Breast epithelium (tissue), 4 donors: ENCODE data around the gene SS18L1. TPM values are rescaled to one million over a fixed set of nuclear protein-coding genes. Genes with fewer than 3 reads are reported as not detected.

Source experiments
- DNase-seq, 2 donors: peaks; one replicate each; pipeline ENCODE4 v3.0.0-alpha.2; 2019; ENCODE audit warnings: low spot score in 2 of 2
- H3K27ac ChIP-seq, 2 donors: fragments of 200-600 bp; sonication (generic) in 1 of 2; one replicate each; pipeline ENCODE4 v1.5.1; 2016 to 2019; ENCODE audit warnings: mild to moderate bottlenecking in 1 of 2
- H3K27me3 ChIP-seq, 2 donors: fragments of 200-600 bp; sonication (generic) in 1 of 2; one replicate each; pipeline versions ENCODE4 v1.5.1 to v1.6.0; 2017 to 2019; ENCODE audit warnings: control low read depth in 1 of 2, mild to moderate bottlenecking in 1 of 2
- H3K36me3 ChIP-seq: fragments of 200-600 bp; one replicate; pipeline ENCODE4 v1.5.1; 2019
- H3K4me1 ChIP-seq, 2 donors: fragments of 200-600 bp; sonication (generic); one replicate each; pipeline ENCODE4 v1.5.1; 2016 to 2019; ENCODE audit warnings: control low read depth in 1 of 2
- H3K4me3 ChIP-seq, 3 donors: fragments of 200-600 bp; sonication (generic); 1 replicate in 2 of 3; 2 replicates in 1 of 3; pipeline ENCODE4 v1.5.1; 2016 to 2019; ENCODE audit warnings: mild to moderate bottlenecking in 3 of 3, moderate library complexity in 2 of 3
- H3K9me3 ChIP-seq, 2 donors: fragments of 200-600 bp; sonication (generic) in 1 of 2; one replicate each; pipeline ENCODE4 v1.5.1; 2016 to 2019; ENCODE audit warnings: control low read depth in 1 of 2
- CTCF ChIP-seq, 3 donors: fragments of 450-650 bp; IDR thresholded peaks; one replicate each; pipeline ENCODE4 v1.5.1; 2016 to 2017; ENCODE audit warnings: antibody characterized with exemption in 3 of 3, mild to moderate bottlenecking in 3 of 3, moderate library complexity in 3 of 3
- POLR2A ChIP-seq: fragments of 450-650 bp; IDR thresholded peaks from one replicate; pipeline ENCODE4 v1.6.1; 2016; ENCODE audit warnings: antibody characterized with exemption, mild to moderate bottlenecking, moderate library complexity
- POLR2AphosphoS5 ChIP-seq, 3 donors: sonication (generic); formaldehyde crosslinking; IDR thresholded peaks; one replicate each; pipeline ENCODE4 v1.6.1; 2017; ENCODE audit warnings: antibody characterized with exemption in 3 of 3
- intact Hi-C: fragments of 100-400 bp; cut with DNase I; formaldehyde crosslinking; loops from one replicate; pipeline ENCODE4 v1.15.1; 2023; ENCODE audit warnings: low total_unique reads
- total RNA-seq, 3 donors: library from RNA; depleted of rRNA; stranded (reverse); fragments of >200 nt; gene quantifications; one replicate each; pipeline ENCODE4 v1.1.0, GENCODE V29; 2016

SS18L1 gene
- total RNA-seq, 3 donors from 2014 or later, result 12.5 to 18.4 (median 14.4) TPM

- no peaks in the 10 kb centered on the region for H3K4me1 ChIP-seq
- H3K9me3 ChIP-seq, result no peaks in the 10 kb centered on the region
- peaks cover 6 to 25% of the 10 kb centered on the region in 2 donors for H3K27me3 ChIP-seq
- H3K27ac ChIP-seq, result no peak overlapping the region
- no peaks in the 10 kb centered on the region for H3K36me3 ChIP-seq
- no peak overlapping the region for H3K4me3 ChIP-seq
- DNase-seq, result no peak
- TF ChIP-seq CTCF (IDR thresholded peaks at IDR 0.05) (no peak), POLR2A (no peak), POLR2AphosphoS5 (IDR thresholded peaks at IDR 0.05) (no peak)
- intact Hi-C loops, result no loop called here
These were observed 64.7 kb downstream of the SS18L1 start for GRCh38 chr20:62208061-62208794.

GRCh38 chr20:62208795-62209755, 65.5 kb downstream of the SS18L1 start:
- no peak overlapping the region for H3K27ac ChIP-seq
- intact Hi-C loops, result no loop called here
- no peak overlapping the region for H3K4me3 ChIP-seq

GRCh38 chr20:62209850-62210495, 66.4 kb downstream of the SS18L1 start:
- H3K27ac ChIP-seq, result no peak overlapping the region
- no peak overlapping the region for H3K4me3 ChIP-seq
- H3K9me3 ChIP-seq, result no peaks in the 10 kb centered on the region
- TF ChIP-seq POLR2AphosphoS5 (IDR thresholded peaks at IDR 0.05) (no peak), POLR2A (no peak), CTCF (IDR thresholded peaks at IDR 0.05) (no peak)
- no peaks in the 10 kb centered on the region for H3K36me3 ChIP-seq
- peaks cover 6 to 39% of the 10 kb centered on the region in 2 donors for H3K27me3 ChIP-seq
- no peak for DNase-seq
- H3K4me1 ChIP-seq, result no peaks in the 10 kb centered on the region
- intact Hi-C loops, result no loop called here

More at GRCh38 chr20:62208795-62209755, 65.5 kb downstream of the SS18L1 start:
- Histone ChIP-seq H3K36me3 (no peaks in the 10 kb centered on the region), H3K27me3 (peaks cover 6 to 30% of the 10 kb centered on the region in 2 donors), H3K9me3 (no peaks in the 10 kb centered on the region), H3K4me1 (no peaks in the 10 kb centered on the region)
- DNase-seq, result no peak
- TF ChIP-seq CTCF (IDR thresholded peaks at IDR 0.05) (no peak), POLR2A (no peak), POLR2AphosphoS5 (IDR thresholded peaks at IDR 0.05) (no peak)

GRCh38 chr20:62210496-62210855, 66.9 kb downstream of the SS18L1 start:
- no peaks in the 10 kb centered on the region for H3K9me3 ChIP-seq
- TF ChIP-seq POLR2AphosphoS5 (IDR thresholded peaks at IDR 0.05) (no peak), CTCF (IDR thresholded peaks at IDR 0.05) (no peak), POLR2A (no peak)
- intact Hi-C loops, result no loop called here
- H3K4me1 ChIP-seq, result no peaks in the 10 kb centered on the region
- no peak overlapping the region for H3K27ac ChIP-seq
- no peak overlapping the region for H3K4me3 ChIP-seq
- peaks cover 6 to 44% of the 10 kb centered on the region in 2 donors for H3K27me3 ChIP-seq
- no peak for DNase-seq
- no peaks in the 10 kb centered on the region for H3K36me3 ChIP-seq
